SK-N-MC (cell line): ENCODE results near the gene GTSE1.

Experiments used
- EZH2 ChIP-seq: fragments of 200-600 bp; sonication (generic); IDR thresholded peaks from one replicate; pipeline ENCODE4 v1.6.1; 2017; ENCODE audit warnings: antibody characterized with exemption
- FOXP2 ChIP-seq: optimal IDR thresholded peaks from 2 replicates; pipeline ENCODE3; 2011; ENCODE audit warnings: mild to moderate bottlenecking, moderate library complexity; ENCODE audit not compliant: insufficient read depth; ENCODE audit errors: extremely low read length, control extremely low read depth
- POLR2AphosphoS5 ChIP-seq: IDR thresholded peaks from 2 replicates; pipeline ENCODE4 v1.6.1; 2012; ENCODE audit warnings: mild to moderate bottlenecking, low read depth, low read length, borderline replicate concordance

DNA sequence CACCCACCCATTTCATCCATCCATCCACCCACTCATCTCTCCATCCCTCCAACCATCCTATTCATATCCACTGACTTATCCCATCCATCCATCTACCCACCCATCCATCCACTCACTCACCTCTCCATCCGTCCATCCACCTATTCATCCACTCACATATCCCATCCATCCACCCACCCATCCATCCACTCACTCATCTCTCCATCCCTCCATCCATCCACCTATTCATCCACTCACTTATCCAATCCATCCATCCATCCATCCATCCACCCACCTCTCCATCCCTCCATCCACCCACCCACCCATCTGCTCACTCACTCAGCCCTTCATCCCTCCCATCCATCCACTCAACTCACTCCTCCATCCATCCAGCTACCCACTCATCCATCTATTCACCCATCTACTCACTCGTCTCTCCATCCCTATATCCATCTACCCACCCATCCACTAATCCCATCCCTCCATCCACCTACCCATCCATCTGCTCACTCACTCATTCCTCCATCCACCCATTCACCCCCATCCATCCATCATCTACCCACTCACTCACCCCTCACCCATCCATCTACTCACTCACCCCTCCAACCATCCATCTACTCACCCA is 75.1 kb downstream of the GTSE1 start:
- TF ChIP-seq POLR2AphosphoS5 (no peak), FOXP2 (no peak), EZH2 (no peak)
